ENCODE data around the gene IDUA.
"Not testable (repeated sequence)": the region's sequence is repeated elsewhere in the genome, so short reads cannot be mapped to it uniquely, and the experiment has no call there.

Gene IDUA

DNA sequence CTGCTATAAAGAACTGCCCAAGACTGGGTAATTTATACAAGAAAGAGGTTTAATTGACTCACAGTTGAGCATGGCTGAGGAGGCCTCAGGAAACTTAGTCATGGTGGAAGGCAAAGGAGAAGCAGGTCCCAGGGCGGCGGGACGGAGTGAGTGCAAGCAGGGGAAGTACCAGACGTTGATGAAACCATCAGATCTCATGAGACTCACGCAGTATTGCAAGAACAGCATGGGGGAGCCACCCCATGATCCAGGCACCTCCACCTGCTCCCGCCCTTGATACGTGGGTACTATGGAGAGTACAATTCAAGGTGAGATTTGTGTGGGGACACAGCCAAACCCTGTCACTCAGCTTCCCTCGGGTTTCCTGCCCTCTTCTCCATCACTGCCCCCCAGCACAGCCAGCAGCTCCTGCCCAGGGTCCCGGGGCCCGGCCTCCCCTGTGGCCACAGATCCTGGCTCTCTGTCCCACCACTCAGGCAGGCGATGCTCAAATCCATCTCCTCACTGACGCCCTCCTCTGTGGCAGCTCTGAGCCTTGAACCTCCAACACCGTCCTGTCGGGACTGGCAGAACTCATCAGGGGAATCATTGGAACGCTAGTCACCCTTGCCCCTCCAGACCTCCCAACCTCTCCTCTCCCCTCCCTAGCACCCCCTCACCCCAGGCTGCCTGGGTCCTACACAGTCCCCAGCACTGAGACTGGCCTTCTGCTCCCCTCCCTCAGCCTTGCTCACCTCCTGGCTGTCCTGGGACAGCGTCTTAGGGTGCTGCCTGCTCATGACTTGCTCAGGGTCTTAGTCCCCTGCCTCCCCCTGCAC lies 62.1 kb downstream of the IDUA start:
- FAIRE-seq: no peak
- TF ChIP-seq, protein P1, sequence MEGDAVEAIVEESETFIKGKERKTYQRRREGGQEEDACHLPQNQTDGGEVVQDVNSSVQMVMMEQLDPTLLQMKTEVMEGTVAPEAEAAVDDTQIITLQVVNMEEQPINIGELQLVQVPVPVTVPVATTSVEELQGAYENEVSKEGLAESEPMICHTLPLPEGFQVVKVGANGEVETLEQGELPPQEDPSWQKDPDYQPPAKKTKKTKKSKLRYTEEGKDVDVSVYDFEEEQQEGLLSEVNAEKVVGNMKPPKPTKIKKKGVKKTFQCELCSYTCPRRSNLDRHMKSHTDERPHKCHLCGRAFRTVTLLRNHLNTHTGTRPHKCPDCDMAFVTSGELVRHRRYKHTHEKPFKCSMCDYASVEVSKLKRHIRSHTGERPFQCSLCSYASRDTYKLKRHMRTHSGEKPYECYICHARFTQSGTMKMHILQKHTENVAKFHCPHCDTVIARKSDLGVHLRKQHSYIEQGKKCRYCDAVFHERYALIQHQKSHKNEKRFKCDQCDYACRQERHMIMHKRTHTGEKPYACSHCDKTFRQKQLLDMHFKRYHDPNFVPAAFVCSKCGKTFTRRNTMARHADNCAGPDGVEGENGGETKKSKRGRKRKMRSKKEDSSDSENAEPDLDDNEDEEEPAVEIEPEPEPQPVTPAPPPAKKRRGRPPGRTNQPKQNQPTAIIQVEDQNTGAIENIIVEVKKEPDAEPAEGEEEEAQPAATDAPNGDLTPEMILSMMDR (IDR thresholded peaks at IDR 0.05; ENCODE audit: insufficient read depth, missing control alignments): no peak
- DNase-seq (ENCODE audit: insufficient read length, low spot score): no peak

DNA sequence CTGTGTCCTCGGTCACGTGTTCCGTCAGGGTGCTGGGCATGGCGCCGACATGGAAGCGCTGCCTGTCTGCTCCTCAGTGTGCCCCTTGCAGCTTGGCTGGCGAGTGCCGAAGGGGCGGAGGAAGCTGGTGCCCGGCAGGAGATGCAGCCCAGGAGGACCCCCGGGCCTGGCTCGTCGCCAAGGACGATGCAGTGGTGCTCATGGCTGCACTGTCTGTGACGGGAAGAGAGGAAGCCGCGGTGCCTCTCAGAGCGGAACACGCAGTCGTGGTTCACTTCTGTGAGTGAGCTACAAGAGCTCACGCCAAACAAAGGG lies 62.7 kb downstream of the IDUA start:
- FAIRE-seq (no peak), DNase-seq (ENCODE audit: insufficient read length, low spot score) (no peak)
- TF ChIP-seq, protein P1 (IDR thresholded peaks at IDR 0.05; ENCODE audit: insufficient read depth, missing control alignments): no peak

DNA sequence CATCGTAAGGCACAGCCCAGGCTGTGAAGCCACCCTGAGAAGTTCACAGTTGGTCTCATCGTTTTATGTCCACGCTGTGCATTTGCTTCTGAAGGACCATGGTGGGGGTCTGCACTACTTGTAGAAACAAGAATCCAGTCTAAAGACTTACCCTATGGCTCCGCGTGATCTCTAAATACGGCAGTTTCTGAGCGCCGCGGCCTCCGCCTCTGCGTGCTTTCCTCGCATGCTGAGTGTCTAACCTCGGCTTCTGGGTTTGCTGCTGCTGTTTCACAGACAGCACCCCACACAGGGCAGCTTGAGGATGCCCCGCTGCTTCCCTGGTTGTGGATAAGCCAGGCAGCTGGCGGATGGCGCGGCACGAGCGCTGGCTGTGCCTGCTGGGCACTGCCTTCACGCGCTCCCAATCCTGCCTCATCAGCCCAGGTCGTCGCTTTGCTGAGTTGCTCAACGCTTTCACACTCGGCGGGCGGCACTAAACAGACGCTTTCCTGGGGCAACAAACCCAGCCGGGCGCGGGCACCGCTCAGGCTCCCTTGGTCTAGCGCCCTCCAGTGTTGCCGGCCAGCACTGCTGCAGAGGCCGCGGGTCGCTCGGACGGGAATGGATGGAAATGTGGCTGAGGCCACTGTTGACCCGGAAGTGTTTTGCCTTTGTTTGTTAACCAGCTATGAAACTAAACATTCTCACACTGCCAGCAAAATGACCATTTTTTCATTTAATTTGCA lies 63.8 kb downstream of the IDUA start:
- FAIRE-seq (no peak), DNase-seq (ENCODE audit: insufficient read length, low spot score) (no peak)
- TF ChIP-seq, protein P1 (IDR thresholded peaks at IDR 0.05; ENCODE audit: insufficient read depth, missing control alignments): no peak

DNA sequence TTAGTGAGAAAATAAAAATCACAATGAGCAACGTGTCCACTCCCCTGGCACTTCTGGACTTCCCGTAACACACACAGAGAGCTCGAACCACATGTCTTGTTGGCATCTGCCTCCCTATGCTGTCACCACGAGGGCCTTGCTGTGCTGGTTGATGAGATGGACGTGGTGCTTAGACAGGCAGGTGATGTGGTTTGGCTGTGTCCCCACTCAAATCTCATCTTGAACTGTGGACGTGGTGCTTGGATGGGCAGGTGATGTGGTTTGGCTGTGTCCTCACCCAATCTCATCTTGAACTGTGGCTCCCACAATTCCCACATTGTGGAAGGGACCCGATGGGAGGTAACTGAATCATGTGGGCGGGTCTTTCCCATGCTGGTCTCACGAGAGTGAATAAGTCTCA lies 64.6 kb downstream of the IDUA start:
- DNase-seq (ENCODE audit: insufficient read length, low spot score) (no peak), FAIRE-seq (no peak)
- TF ChIP-seq, protein P1 (IDR thresholded peaks at IDR 0.05; ENCODE audit: insufficient read depth, missing control alignments): no peak

DNA sequence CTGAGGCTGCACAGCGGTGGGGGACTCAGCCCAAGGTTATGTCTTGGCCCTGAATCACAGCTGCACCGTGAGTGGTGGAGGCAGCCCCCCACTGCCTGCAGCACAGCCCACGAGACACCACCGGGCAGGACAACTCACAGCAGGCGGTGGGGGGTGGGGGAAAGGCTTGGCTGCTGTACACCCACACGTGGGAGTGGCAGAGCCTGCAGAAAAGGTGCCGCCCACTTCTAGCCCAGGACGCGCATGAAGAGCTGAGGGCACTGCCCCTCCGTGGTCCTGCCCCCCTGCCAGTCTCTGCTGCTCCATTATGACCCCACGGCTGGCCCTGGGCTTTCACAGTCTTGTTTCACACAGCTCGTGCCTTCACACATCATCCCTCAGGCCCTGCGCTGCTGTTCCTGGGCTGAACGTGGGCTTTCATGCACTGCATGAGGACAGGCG lies 65.4 kb downstream of the IDUA start:
- TF ChIP-seq, protein P1 (IDR thresholded peaks at IDR 0.05; ENCODE audit: insufficient read depth, missing control alignments): no peak
- FAIRE-seq: no peak
- no peak for DNase-seq (ENCODE audit: insufficient read length, low spot score)

DNA sequence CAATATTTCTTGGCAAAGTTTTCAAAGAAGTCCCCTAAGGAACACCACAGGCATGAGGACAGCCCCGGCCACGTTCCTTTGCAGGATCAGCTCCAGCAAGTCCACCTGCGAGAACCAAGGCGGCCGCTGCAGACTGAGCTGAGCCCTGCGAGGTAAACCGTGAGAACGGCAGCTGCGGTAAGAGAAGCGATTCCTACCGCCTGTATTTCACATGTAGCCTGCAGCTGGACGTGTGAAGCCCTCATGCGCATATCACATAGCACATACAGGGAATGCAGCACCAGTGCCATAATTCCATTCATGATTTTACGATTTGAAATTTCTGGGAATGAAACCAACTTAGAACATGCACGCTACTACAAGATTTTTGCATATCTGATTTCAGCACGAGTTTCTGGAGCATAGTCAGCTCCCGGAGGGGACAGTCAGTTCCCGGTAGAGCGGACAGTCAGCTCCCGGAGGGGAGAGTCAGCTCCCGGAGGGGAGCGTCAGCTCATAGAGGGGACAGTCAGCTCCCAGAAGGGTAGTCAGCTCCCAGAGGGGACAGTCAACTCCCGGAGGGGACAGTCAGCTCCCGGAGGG lies 66.3 kb downstream of the IDUA start:
- DNase-seq (ENCODE audit: insufficient read length, low spot score) (no peak), FAIRE-seq (no peak)
- TF ChIP-seq, protein P1 (IDR thresholded peaks at IDR 0.05; ENCODE audit: insufficient read depth, missing control alignments): no peak

DNA sequence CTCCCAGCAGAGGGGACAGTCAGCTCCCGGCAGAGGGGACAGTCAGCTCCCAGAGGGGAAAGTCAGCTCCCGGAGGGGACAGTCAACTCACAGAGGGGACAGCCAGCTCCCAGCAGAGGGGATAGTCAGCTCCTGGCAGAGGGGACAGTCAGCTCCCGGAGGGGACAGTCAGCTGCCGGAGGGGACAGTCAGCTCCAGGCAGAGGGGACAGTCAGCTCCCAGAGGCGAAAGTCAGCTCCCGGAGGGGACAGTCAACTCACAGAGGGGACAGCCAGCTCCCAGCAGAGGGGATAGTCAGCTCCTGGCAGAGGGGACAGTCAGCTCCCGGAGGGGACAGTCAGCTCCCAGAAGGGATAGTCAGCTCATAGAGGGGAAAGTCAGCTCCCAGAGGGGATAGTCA lies 67.0 kb downstream of the IDUA start:
- not testable (repeated sequence) for FAIRE-seq; DNase-seq (ENCODE audit: insufficient read length, low spot score)

Measured in D721Med (cell line).